SK-N-MC (cell line): ENCODE measurements around the gene CCDC88C.

Experiments
- EZH2 ChIP-seq: fragments of 200-600 bp; sonication (generic); IDR thresholded peaks from one replicate; pipeline ENCODE4 v1.6.1; 2017; ENCODE audit warnings: antibody characterized with exemption
- FOXP2 ChIP-seq: optimal IDR thresholded peaks from 2 replicates; pipeline ENCODE3; 2011; ENCODE audit warnings: mild to moderate bottlenecking, moderate library complexity; ENCODE audit not compliant: insufficient read depth; ENCODE audit errors: extremely low read length, control extremely low read depth
- POLR2AphosphoS5 ChIP-seq: IDR thresholded peaks from 2 replicates; pipeline ENCODE4 v1.6.1; 2012; ENCODE audit warnings: mild to moderate bottlenecking, low read depth, low read length, borderline replicate concordance

- TF ChIP-seq EZH2 (no peak), POLR2AphosphoS5 (no peak), FOXP2 (no peak)
Observed at GRCh38 chr14:91318911-91319310, 98.7 kb downstream of the CCDC88C start.
